HepG2 (cell line): ENCODE results near the gene ASB3. TPM values are rescaled to one million over a fixed set of nuclear protein-coding genes. Genes with fewer than 3 reads are reported as not detected.

Experiments used
- ATF5 ChIP-seq: sonication (generic); formaldehyde crosslinking; IDR thresholded peaks from 2 replicates; pipeline ENCODE4 v1.4.0; 2020; ENCODE audit warnings: mild to moderate bottlenecking, low read depth, missing genetic modification reagents
- BORCS8-MEF2B ChIP-seq: sonication (generic); formaldehyde crosslinking; IDR thresholded peaks from 2 replicates; pipeline ENCODE4 v1.8.0; 2022; ENCODE audit warnings: mild to moderate bottlenecking, missing genetic modification reagents
- CENPX ChIP-seq: sonication (generic); formaldehyde crosslinking; IDR thresholded peaks from 2 replicates; pipeline ENCODE4 v1.9.0; 2021; ENCODE audit warnings: mild to moderate bottlenecking, missing genetic modification reagents, moderate library complexity
- HINFP ChIP-seq: sonication (generic); formaldehyde crosslinking; IDR thresholded peaks from 2 replicates; pipeline ENCODE4 v1.4.0; 2020; ENCODE audit warnings: low read depth, mild to moderate bottlenecking, missing genetic modification reagents
- HNF4G ChIP-seq, 2 experiments: sonication (generic) in 1 of 2; formaldehyde crosslinking in 1 of 2; IDR thresholded peaks; 2 replicates each; pipeline versions ENCODE4 v1.4.0 to v1.6.1; 2011 to 2020; ENCODE audit warnings: borderline replicate concordance in 2 of 2, low read depth in 2 of 2, mild to moderate bottlenecking in 2 of 2, low read length in 1 of 2, missing genetic modification reagents in 1 of 2, moderate library complexity in 1 of 2
- LBX2 ChIP-seq: sonication (generic); formaldehyde crosslinking; IDR thresholded peaks from 2 replicates; pipeline ENCODE4 v1.5.0; 2020; ENCODE audit warnings: missing genetic modification reagents, mild to moderate bottlenecking, borderline replicate concordance
- MTA1 ChIP-seq: sonication (generic); formaldehyde crosslinking; IDR thresholded peaks from 2 replicates; pipeline ENCODE4 v1.4.0; 2020; ENCODE audit warnings: missing genetic modification reagents, mild to moderate bottlenecking, borderline replicate concordance
- MYC ChIP-seq: sonication (generic); formaldehyde crosslinking; IDR thresholded peaks from 2 replicates; pipeline ENCODE4 v1.9.0; 2021; ENCODE audit warnings: missing genetic modification reagents, borderline replicate concordance
- MYPOP ChIP-seq: sonication (generic); formaldehyde crosslinking; IDR thresholded peaks from 2 replicates; pipeline ENCODE4 v1.8.1; 2023; ENCODE audit warnings: mild to moderate bottlenecking, moderate library complexity, missing genetic modification reagents
- PITX1 ChIP-seq: sonication (generic); formaldehyde crosslinking; IDR thresholded peaks from 2 replicates; pipeline ENCODE4 v1.5.1; 2020; ENCODE audit warnings: mild to moderate bottlenecking, missing genetic modification reagents
- POLR2AphosphoS5 ChIP-seq: IDR thresholded peaks from 2 replicates; pipeline ENCODE4 v1.6.1; 2012; ENCODE audit warnings: low read depth, low read length
- PRMT3 ChIP-seq: sonication (generic); formaldehyde crosslinking; IDR thresholded peaks from 2 replicates; pipeline ENCODE4 v1.8.1; 2022; ENCODE audit warnings: low read depth, mild to moderate bottlenecking, moderate library complexity, missing genetic modification reagents, borderline replicate concordance
- RBM22 ChIP-seq: fragments of 200-400 bp; formaldehyde crosslinking; optimal IDR thresholded peaks from 2 replicates; pipeline ENCODE3; 2017; ENCODE audit warnings: mild to moderate bottlenecking, low read length, moderate library complexity
- REPIN1 ChIP-seq: sonication (generic); formaldehyde crosslinking; IDR thresholded peaks from 2 replicates; pipeline ENCODE4 v1.8.0; 2022; ENCODE audit warnings: missing genetic modification reagents, low read depth, mild to moderate bottlenecking, borderline replicate concordance
- SIN3A ChIP-seq: IDR thresholded peaks from 2 replicates; pipeline ENCODE4 v1.6.1; 2011; ENCODE audit warnings: low read depth, mild to moderate bottlenecking, control low read depth, low read length, borderline replicate concordance
- SMARCC2 ChIP-seq: fragments of 450-650 bp; IDR thresholded peaks from 2 replicates; pipeline ENCODE4 v1.6.1; 2017; ENCODE audit warnings: antibody characterized with exemption, mild to moderate bottlenecking
- TBL1XR1 ChIP-seq: fragments of 150-350 bp; IDR thresholded peaks from 2 replicates; pipeline ENCODE4 v1.6.1; 2014; ENCODE audit warnings: borderline replicate concordance, low read length; ENCODE audit not compliant: partially characterized antibody
- TMF1 ChIP-seq: sonication (generic); formaldehyde crosslinking; IDR thresholded peaks from 2 replicates; pipeline ENCODE4 v1.8.1; 2022; ENCODE audit warnings: low read depth, missing genetic modification reagents
- U2AF2 ChIP-seq: fragments of 200-400 bp; formaldehyde crosslinking; IDR thresholded peaks from 2 replicates; pipeline ENCODE4 v1.6.1; 2017; ENCODE audit warnings: low read depth, mild to moderate bottlenecking, low read length
- ZNF333 ChIP-seq: sonication (generic); formaldehyde crosslinking; IDR thresholded peaks from 2 replicates; pipeline ENCODE4 v1.4.0; 2020; ENCODE audit warnings: mild to moderate bottlenecking, missing genetic modification reagents, borderline replicate concordance
- ZNF460 ChIP-seq: sonication (generic); formaldehyde crosslinking; IDR thresholded peaks from 2 replicates; pipeline ENCODE4 v1.5.1; 2020; ENCODE audit warnings: missing genetic modification reagents, mild to moderate bottlenecking, borderline replicate concordance
- ZNF740 ChIP-seq: sonication (generic); formaldehyde crosslinking; IDR thresholded peaks from 2 replicates; pipeline ENCODE4 v1.4.0; 2020; ENCODE audit warnings: missing genetic modification reagents
- ZNF768 ChIP-seq: sonication (generic); formaldehyde crosslinking; IDR thresholded peaks from 2 replicates; pipeline ENCODE4 v1.4.0; 2020; ENCODE audit warnings: missing genetic modification reagents
- ZNF850 ChIP-seq: sonication (generic); formaldehyde crosslinking; conservative IDR thresholded peaks from 2 replicates; pipeline ENCODE4 v1.9.0; 2021; ENCODE audit warnings: mild to moderate bottlenecking, missing genetic modification reagents
- ZSCAN31 ChIP-seq: sonication (generic); formaldehyde crosslinking; IDR thresholded peaks from 2 replicates; pipeline ENCODE4 v1.5.0; 2020; ENCODE audit warnings: low read depth, mild to moderate bottlenecking, missing genetic modification reagents
- polyA plus RNA-seq, 8 experiments: library from polyadenylated mRNA; depleted of rRNA in 3 of 8; stranded (reverse) in 7 of 8; unstranded in 1 of 8; fragments of >200 nt; fragmentation: Illumina TruSeq in 4 of 8; extraction: Trizol in 4 of 8; gene quantifications; 2 replicates each; pipeline versions ENCODE4 v1.2.1 to v1.2.3, GENCODE V29; 2011 to 2016; ENCODE audit warnings: low read depth in 4 of 8, missing spikeins in 1 of 8, mixed read lengths in 1 of 8; ENCODE audit not compliant: insufficient read depth in 1 of 8
- total RNA-seq, 5 experiments: library from RNA; depleted of rRNA; stranded (reverse); fragments of >200 nt; fragmentation: Illumina TruSeq; extraction: Trizol; gene quantifications; 2 replicates each; pipeline ENCODE4 v1.2.3, GENCODE V29; 2016; ENCODE audit warnings: low read depth in 1 of 5

ASB3 gene
- total and polyA plus RNA-seq, 2 of the 13 experiments (the other 11 are each of a cell fraction or from before 2014, with no cell fraction given) = 40.1 to 41.8 TPM

- no peak for TF ChIP-seq TBL1XR1
- no peak for TF ChIP-seq ZNF460
- TF ChIP-seq ZNF333 (CRISPR knock-in tag) = peak; percentile 87; the same call in 1 of the 2 replicates
- peak; percentile 74 for TF ChIP-seq POLR2AphosphoS5
- TF ChIP-seq CENPX = no peak
- TF ChIP-seq PITX1 = peak; percentile 37; the same call in 1 of the 2 replicates
- no peak for TF ChIP-seq ZSCAN31 (CRISPR knock-in tag)
- TF ChIP-seq MYC (CRISPR knock-in tag) = peak; percentile 61; the same call in 1 of the 2 replicates
- peak; percentile 80; the same call in 1 of the 2 replicates for TF ChIP-seq MTA1
- peak; percentile 66 for TF ChIP-seq SIN3A
- 0 out of 2 replicates have a peak, but pooled peaks have one; percentile 41 for TF ChIP-seq SMARCC2
- no peak for TF ChIP-seq REPIN1 (CRISPR knock-in tag)
- TF ChIP-seq MYPOP = peak; percentile 59; the same call in 1 of the 2 replicates
- no peak for TF ChIP-seq TMF1
- no peak for TF ChIP-seq ATF5 (CRISPR knock-in tag)
- TF ChIP-seq LBX2 (CRISPR knock-in tag) = no peak
- TF ChIP-seq PRMT3 (CRISPR knock-in tag) = no peak
- no peak for TF ChIP-seq HNF4G (IDR thresholded peaks at IDR 0.05; ENCODE audit: borderline replicate concordance, low read depth, low read length)
- no peak for TF ChIP-seq HNF4G (CRISPR knock-in tag; IDR thresholded peaks at IDR 0.05; ENCODE audit: borderline replicate concordance, low read depth)
- TF ChIP-seq ZNF740 (CRISPR knock-in tag) = no peak
- no peak for TF ChIP-seq U2AF2
- TF ChIP-seq BORCS8-MEF2B (CRISPR knock-in tag) = no peak
- TF ChIP-seq ZNF850 (CRISPR knock-in tag) = no peak
- no peak for TF ChIP-seq HINFP (CRISPR knock-in tag)
- peak; percentile 29; the same call in 1 of the 2 replicates for TF ChIP-seq ZNF768 (CRISPR knock-in tag)
- peak; percentile 68 for TF ChIP-seq RBM22
Observed at GRCh38 chr2:53767405-53768241, 19.1 kb downstream of the ASB3 start, which contains the start of gene CHAC2 (continued).
